Activated CD4-positive, alpha-beta memory T cell treated with anti-CD3 and anti-CD28 coated beads, Interleukin-2, amount 10 ng/mL, durations not matched to agents 7 days and 5 days (primary cell): Measurements from ENCODE around the gene SRD5A1. TPM values are rescaled to one million over a fixed set of nuclear protein-coding genes. Genes with fewer than 3 reads are reported as not detected.

Experiments used
- CTCF ChIA-PET: fragments of 350-600 bp; sonication (Branson Sonifier 250); formaldehyde crosslinking; loops from one replicate; lab custom pipeline; 2021; ENCODE audit warnings: antibody characterized with exemption, inconsistent platforms; lab: Charles Lee
- POLR2A ChIA-PET: fragments of 350-600 bp; sonication (Branson Sonifier 250); formaldehyde crosslinking; loops from one replicate; lab custom pipeline; 2021; ENCODE audit warnings: antibody characterized with exemption; lab: Charles Lee
- DNase-seq: peaks from one replicate; pipeline ENCODE4 v3.0.0-alpha.2; 2020
- H3K27ac Mint-ChIP-seq: one replicate; pipeline ENCODE4 v1.8.0; 2021; ENCODE audit warnings: mild to moderate bottlenecking, mixed read lengths
- H3K27me3 Mint-ChIP-seq: one replicate; pipeline ENCODE4 v1.8.0; 2021; ENCODE audit warnings: mixed read lengths
- H3K36me3 Mint-ChIP-seq: one replicate; pipeline ENCODE4 v1.8.0; 2021; ENCODE audit warnings: low read depth, mixed read lengths
- H3K4me1 Mint-ChIP-seq: one replicate; pipeline ENCODE4 v1.8.0; 2021; ENCODE audit warnings: mixed read lengths
- H3K4me3 Mint-ChIP-seq: one replicate; pipeline ENCODE4 v1.8.0; 2021; ENCODE audit warnings: mild to moderate bottlenecking, mixed read lengths
- H3K9me3 Mint-ChIP-seq: one replicate; pipeline ENCODE4 v1.8.0; 2021; ENCODE audit warnings: mixed read lengths
- total RNA-seq, 2 experiments: library from RNA; stranded (reverse); gene quantifications; one replicate each; pipeline ENCODE4 v1.2.3, GENCODE V29; 2021

The SRD5A1 gene, protein sequence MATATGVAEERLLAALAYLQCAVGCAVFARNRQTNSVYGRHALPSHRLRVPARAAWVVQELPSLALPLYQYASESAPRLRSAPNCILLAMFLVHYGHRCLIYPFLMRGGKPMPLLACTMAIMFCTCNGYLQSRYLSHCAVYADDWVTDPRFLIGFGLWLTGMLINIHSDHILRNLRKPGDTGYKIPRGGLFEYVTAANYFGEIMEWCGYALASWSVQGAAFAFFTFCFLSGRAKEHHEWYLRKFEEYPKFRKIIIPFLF
- 10 to 100 TPM; 10.2 to 12.4 TPM for total RNA-seq

DNA sequence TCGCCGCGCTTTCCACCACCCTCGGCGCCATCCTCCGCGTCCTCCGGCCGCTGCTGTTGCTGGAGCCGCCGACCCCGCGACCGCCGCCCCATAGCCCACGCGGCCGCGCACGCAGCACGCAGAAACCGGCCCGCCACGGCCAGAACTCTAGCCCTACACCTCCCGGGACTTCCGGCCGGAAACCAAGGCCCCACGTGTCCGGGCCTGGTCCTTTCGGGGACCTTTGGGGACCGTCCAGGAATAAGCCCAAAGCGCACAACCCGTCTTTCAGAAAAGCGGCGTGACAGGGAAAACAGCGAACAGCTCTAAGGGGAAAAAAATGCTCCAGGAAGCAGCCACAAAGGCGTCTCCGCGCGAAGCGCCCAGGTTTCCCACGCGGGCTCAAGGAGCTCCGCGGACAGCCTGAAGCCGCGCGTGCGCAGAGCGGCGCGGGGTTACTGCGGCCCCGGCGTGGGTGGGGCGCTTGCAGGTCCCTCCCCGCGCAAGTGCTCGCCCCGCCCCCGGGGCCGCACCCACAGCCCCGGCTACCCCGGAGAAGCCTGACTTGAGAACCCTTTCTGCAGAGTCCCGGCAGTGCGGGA lies at the start of gene SRD5A1, which contains the start of gene NSUN2:
Gene SRD5A1 (plus strand): TSS at position 553 of the 581 bp plus-strand sequence. CDS start 137 bp downstream, outside the sequence.
Gene NSUN2 (minus strand): TSS at position 157 of the 581 bp plus-strand sequence. CDS start 65 bp downstream, at position 92.
- peak within 1 kb of the TSS; percentile 96 for H3K4me3 Mint-ChIP-seq
- DNase-seq, result peak; percentile 93
- H3K9me3 Mint-ChIP-seq, result no peaks in the 10 kb centered on the region
- POLR2A ChIA-PET, result interaction anchor here (0.7 to 5.5 kb wide), 24 partner anchors 9 to 1239 kb away, joined by 3 to 63 read pairs (median 4); partner anchors contain the start of genes ICE1, MED10 and TENT4A
- H3K36me3 Mint-ChIP-seq, result peaks cover 51% of the 10 kb centered on the region
- H3K27me3 Mint-ChIP-seq, result no peaks in the 10 kb centered on the region
- CTCF ChIA-PET, result interaction anchor here (0.9 to 2.2 kb wide), 7 partner anchors 79 to 254 kb away, joined by 3 to 13 read pairs (median 4); partner anchors contain the start of gene MED10
- peaks cover 64% of the 10 kb centered on the region for H3K4me1 Mint-ChIP-seq
- H3K27ac Mint-ChIP-seq, result peak within 1 kb of the TSS; percentile 93

- ChIA-PET POLR2A (no interaction called here), CTCF (interaction anchor here (1.2 kb wide), 1 partner anchor 161 kb away, joined by 3 read pairs; no protein-coding TSS in a partner anchor)
- no peaks in the 10 kb centered on the region for H3K36me3 Mint-ChIP-seq
- peaks cover 47% of the 10 kb centered on the region for H3K27me3 Mint-ChIP-seq
- no peak for DNase-seq
- H3K4me1 Mint-ChIP-seq, result peaks cover 9% of the 10 kb centered on the region
- no peak overlapping the region for H3K27ac Mint-ChIP-seq
- no peaks in the 10 kb centered on the region for H3K9me3 Mint-ChIP-seq
- H3K4me3 Mint-ChIP-seq, result no peak overlapping the region
Measured at GRCh38 chr5:6584101-6584645, 49.1 kb upstream of the SRD5A1 start.

GRCh38 chr5:6584727-6585126 lies 48.5 kb upstream of the SRD5A1 start:
- no peak for DNase-seq
- H3K9me3 Mint-ChIP-seq, result no peaks in the 10 kb centered on the region
- CTCF ChIA-PET, result interaction anchor here (1.2 kb wide), 1 partner anchor 161 kb away, joined by 3 read pairs; no protein-coding TSS in a partner anchor
- peaks cover 9% of the 10 kb centered on the region for H3K4me1 Mint-ChIP-seq
- peaks cover 47% of the 10 kb centered on the region for H3K27me3 Mint-ChIP-seq
- H3K36me3 Mint-ChIP-seq, result no peaks in the 10 kb centered on the region
- POLR2A ChIA-PET, result no interaction called here
- no peak overlapping the region for H3K4me3 Mint-ChIP-seq
- H3K27ac Mint-ChIP-seq, result no peak overlapping the region

- Mint-ChIP-seq H3K4me3 (no peak overlapping the region), H3K27ac (no peak overlapping the region), H3K27me3 (peaks cover 44% of the 10 kb centered on the region), H3K9me3 (no peaks in the 10 kb centered on the region), H3K36me3 (no peaks in the 10 kb centered on the region), H3K4me1 (peaks cover 9% of the 10 kb centered on the region)
- ChIA-PET CTCF (interaction anchor here (1.2 kb wide), 1 partner anchor 160 kb away, joined by 3 read pairs; no protein-coding TSS in a partner anchor), POLR2A (no interaction called here)
- no peak for DNase-seq
Measured at GRCh38 chr5:6585168-6585567, 48.1 kb upstream of the SRD5A1 start.

- Mint-ChIP-seq H3K27ac (no peak overlapping the region), H3K27me3 (peaks cover 38% of the 10 kb centered on the region), H3K4me1 (peaks cover 9% of the 10 kb centered on the region), H3K36me3 (no peaks in the 10 kb centered on the region), H3K4me3 (no peak overlapping the region), H3K9me3 (no peaks in the 10 kb centered on the region)
- ChIA-PET POLR2A (no interaction called here), CTCF (interaction anchor here (1.3 kb wide), 1 partner anchor 9 kb away, joined by 3 read pairs; no protein-coding TSS in a partner anchor)
- DNase-seq, result no peak
Measured at GRCh38 chr5:6585939-6586646, 47.1 kb upstream of the SRD5A1 start.

GRCh38 chr5:6586647-6587042 lies 46.6 kb upstream of the SRD5A1 start:
- POLR2A ChIA-PET, result no interaction called here
- H3K27ac Mint-ChIP-seq, result no peak overlapping the region
- CTCF ChIA-PET, result interaction anchor here (1.3 kb wide), 1 partner anchor 9 kb away, joined by 3 read pairs; no protein-coding TSS in a partner anchor
- H3K4me3 Mint-ChIP-seq, result no peak overlapping the region
- no peaks in the 10 kb centered on the region for H3K9me3 Mint-ChIP-seq
- H3K4me1 Mint-ChIP-seq, result peaks cover 9% of the 10 kb centered on the region
- DNase-seq, result no peak
- no peaks in the 10 kb centered on the region for H3K36me3 Mint-ChIP-seq
- H3K27me3 Mint-ChIP-seq, result peaks cover 33% of the 10 kb centered on the region

GRCh38 chr5:6587171-6587570 lies 46.1 kb upstream of the SRD5A1 start:
- DNase-seq, result no peak
- Mint-ChIP-seq H3K27ac (no peak overlapping the region), H3K36me3 (no peaks in the 10 kb centered on the region), H3K27me3 (peaks cover 28% of the 10 kb centered on the region), H3K4me3 (no peak overlapping the region), H3K4me1 (peaks cover 9% of the 10 kb centered on the region), H3K9me3 (no peaks in the 10 kb centered on the region)
- POLR2A ChIA-PET, result no interaction called here
- CTCF ChIA-PET, result interaction anchor here (1.0 kb wide), 1 partner anchor 158 kb away, joined by 3 read pairs; no protein-coding TSS in a partner anchor

DNA sequence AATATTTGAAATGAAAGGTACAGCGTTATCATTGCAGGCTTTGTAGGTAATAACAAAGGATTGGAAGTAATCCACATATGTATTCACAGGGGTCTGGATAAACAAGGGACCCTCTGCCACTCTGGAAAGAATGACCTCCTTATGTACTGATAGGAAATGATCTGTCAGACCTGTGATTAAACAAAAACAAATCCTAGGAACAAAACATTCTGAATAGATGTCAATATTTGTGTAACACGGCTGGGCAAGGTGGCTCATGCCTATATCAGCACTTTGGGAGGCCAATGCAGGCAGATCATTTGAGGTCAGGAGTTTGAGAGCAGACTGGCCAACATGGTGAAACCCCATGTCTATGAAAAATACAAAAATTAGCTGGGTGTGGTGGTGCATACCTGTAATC lies 42.7 kb upstream of the SRD5A1 start:
- no peaks in the 10 kb centered on the region for H3K36me3 Mint-ChIP-seq
- POLR2A ChIA-PET, result no interaction called here
- H3K27me3 Mint-ChIP-seq, result peaks cover 7% of the 10 kb centered on the region
- H3K27ac Mint-ChIP-seq, result no peak overlapping the region
- H3K4me1 Mint-ChIP-seq, result no peaks in the 10 kb centered on the region
- no peaks in the 10 kb centered on the region for H3K9me3 Mint-ChIP-seq
- CTCF ChIA-PET, result no interaction called here
- no peak overlapping the region for H3K4me3 Mint-ChIP-seq
- DNase-seq, result no peak

DNA sequence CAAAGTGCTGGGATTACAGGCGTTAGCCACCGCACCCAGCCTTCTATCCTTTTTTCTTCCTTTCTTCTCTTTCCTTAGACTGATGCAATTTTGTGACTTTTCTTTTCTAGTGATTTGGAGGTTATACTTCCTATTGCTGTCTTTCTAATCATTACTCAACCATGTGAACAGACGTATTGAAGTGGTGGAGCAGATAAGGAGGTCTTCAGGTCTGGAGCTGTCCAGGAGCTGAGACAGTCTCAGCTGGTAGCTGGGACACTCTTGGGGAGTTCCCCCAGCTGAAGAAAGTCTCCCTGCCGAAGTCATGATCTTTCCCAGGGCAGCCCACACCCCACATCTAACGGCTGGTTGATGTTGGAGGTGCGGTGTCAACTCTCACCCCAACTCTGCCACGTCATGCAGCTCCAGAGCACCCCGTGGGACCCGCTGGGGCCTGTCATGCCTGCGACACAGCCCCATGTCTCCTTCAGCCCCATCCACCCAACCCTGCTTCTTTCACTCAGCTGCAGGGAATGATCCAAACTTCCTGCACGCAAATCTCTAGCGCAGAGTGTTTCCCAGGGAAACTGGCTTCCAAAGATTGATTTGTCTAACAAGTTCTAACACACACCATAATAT lies 41.5 kb upstream of the SRD5A1 start:
- Mint-ChIP-seq H3K27me3 (peaks cover 3% of the 10 kb centered on the region), H3K4me3 (no peak overlapping the region), H3K4me1 (no peaks in the 10 kb centered on the region), H3K36me3 (peaks cover 10% of the 10 kb centered on the region), H3K27ac (no peak overlapping the region), H3K9me3 (no peaks in the 10 kb centered on the region)
- ChIA-PET POLR2A (no interaction called here), CTCF (no interaction called here)
- DNase-seq, result no peak

DNA sequence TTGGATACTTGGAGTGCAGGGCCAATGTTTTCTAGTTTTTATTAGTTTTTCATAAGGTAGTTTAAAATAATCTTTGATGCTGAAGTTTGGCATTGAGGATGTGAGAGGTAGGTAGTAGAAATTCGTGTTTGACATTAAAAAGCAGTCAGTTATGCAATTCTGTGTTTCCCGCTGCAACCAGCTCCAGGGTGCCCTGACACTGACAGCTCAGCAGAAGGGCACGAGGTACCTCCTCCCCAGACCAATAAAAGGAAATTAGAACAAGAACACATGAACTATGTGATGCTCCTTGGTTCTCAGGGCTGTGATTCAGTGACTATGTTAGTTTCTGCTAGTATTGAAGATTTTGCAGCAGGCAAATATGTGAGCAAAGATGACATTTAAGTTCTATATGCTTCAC lies 40.6 kb upstream of the SRD5A1 start:
- H3K4me1 Mint-ChIP-seq, result no peaks in the 10 kb centered on the region
- CTCF ChIA-PET, result no interaction called here
- H3K9me3 Mint-ChIP-seq, result no peaks in the 10 kb centered on the region

DNA sequence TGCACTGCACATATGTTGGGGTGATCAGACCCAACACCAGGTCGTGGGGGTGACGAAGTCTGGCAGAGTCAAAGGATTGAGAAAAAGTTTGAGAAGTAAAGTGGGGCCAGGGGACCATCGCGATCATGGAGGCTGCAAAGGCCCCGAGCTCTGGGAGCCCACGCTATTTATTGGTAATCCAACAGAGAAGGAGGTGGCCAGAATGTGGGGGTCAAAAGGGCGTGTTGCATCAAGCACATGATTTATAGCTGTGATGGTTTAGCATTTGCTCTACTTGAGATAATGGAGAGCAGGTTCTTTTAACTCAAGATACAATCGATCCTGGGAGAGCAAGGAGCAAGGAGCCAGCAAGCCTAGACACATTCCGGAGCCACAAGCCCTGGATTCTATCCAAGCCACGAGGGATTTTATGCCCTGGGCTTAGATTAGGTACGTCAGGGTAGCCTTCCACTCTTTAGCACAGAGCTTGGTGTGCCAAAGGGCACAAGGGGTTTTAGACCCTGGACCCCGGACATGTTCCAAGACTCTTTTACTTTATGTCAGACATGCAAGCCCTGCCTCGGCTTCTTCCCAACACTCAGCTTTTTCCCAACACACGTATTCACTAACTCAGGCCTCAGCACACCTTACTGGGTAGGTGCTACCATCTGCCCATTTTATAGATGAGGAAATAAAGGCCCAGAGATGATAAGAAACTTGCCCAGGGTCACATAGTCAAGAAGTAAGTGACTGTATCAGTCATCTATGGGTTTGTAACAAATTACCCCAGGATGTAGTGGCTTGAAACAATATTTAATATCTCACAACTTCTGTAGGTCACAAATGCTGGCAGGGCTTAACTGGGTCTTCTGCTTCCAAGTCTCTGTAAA lies 39.9 kb upstream of the SRD5A1 start:
- Mint-ChIP-seq H3K27me3 (no peaks in the 10 kb centered on the region), H3K4me3 (no peak overlapping the region), H3K9me3 (no peaks in the 10 kb centered on the region), H3K4me1 (no peaks in the 10 kb centered on the region), H3K36me3 (peaks cover 26% of the 10 kb centered on the region), H3K27ac (no peak overlapping the region)
- no peak for DNase-seq
- ChIA-PET POLR2A (no interaction called here), CTCF (no interaction called here)

More for the DNA sequence above, 40.6 kb upstream of the SRD5A1 start:
- Mint-ChIP-seq H3K27me3 (no peaks in the 10 kb centered on the region), H3K36me3 (peaks cover 18% of the 10 kb centered on the region), H3K27ac (no peak overlapping the region), H3K4me3 (no peak overlapping the region)
- no peak for DNase-seq
- POLR2A ChIA-PET, result no interaction called here

GRCh38 chr5:6594066-6594465 lies 39.2 kb upstream of the SRD5A1 start:
- POLR2A ChIA-PET, result no interaction called here
- H3K4me3 Mint-ChIP-seq, result no peak overlapping the region
- no peaks in the 10 kb centered on the region for H3K9me3 Mint-ChIP-seq
- CTCF ChIA-PET, result no interaction called here
- H3K27me3 Mint-ChIP-seq, result no peaks in the 10 kb centered on the region
- no peaks in the 10 kb centered on the region for H3K4me1 Mint-ChIP-seq
- peaks cover 31% of the 10 kb centered on the region for H3K36me3 Mint-ChIP-seq
- no peak overlapping the region for H3K27ac Mint-ChIP-seq
- no peak for DNase-seq
